HFF-Myc (cell line): Measurements from ENCODE around the gene TOP2A.

Experiments
- DNase-seq: peaks from one replicate; pipeline ENCODE4 v3.0.0-alpha.2; 2011; ENCODE audit warnings: low read depth; ENCODE audit errors: extremely low read depth
- H3K4me3 ChIP-seq: replicated peaks from 2 replicates; pipeline ENCODE4 v1.5.1; 2011; ENCODE audit warnings: low read depth, mild to moderate bottlenecking, control low read depth, low read length
- CTCF ChIP-seq: IDR thresholded peaks from 2 replicates; pipeline ENCODE4 v1.5.1; 2012; ENCODE audit warnings: mild to moderate bottlenecking, low read depth, low read length, control low read depth; ENCODE audit errors: missing control alignments

Gene TOP2A

GRCh38 chr17:40457369-40457768 is 39.7 kb upstream of the TOP2A start:
- H3K4me3 ChIP-seq: no peak overlapping the region
- no peak for DNase-seq
- no peak for TF ChIP-seq CTCF

- DNase-seq: no peak
These were observed 38.8 kb upstream of the TOP2A start for GRCh38 chr17:40456396-40456951.

GRCh38 chr17:40454613-40454995 is 36.9 kb upstream of the TOP2A start:
- TF ChIP-seq CTCF: no peak
- H3K4me3 ChIP-seq: no peak overlapping the region
- DNase-seq: no peak

More at GRCh38 chr17:40456396-40456951, 38.8 kb upstream of the TOP2A start:
- TF ChIP-seq CTCF: no peak
- no peak overlapping the region for H3K4me3 ChIP-seq

GRCh38 chr17:40453881-40454612 is 36.4 kb upstream of the TOP2A start:
- no peak overlapping the region for H3K4me3 ChIP-seq
- peak; percentile 81 for DNase-seq
- TF ChIP-seq CTCF: no peak

GRCh38 chr17:40452921-40453378 is 35.3 kb upstream of the TOP2A start:
- H3K4me3 ChIP-seq: no peak overlapping the region
- DNase-seq: no peak
- no peak for TF ChIP-seq CTCF

- no peak for TF ChIP-seq CTCF
- H3K4me3 ChIP-seq: no peak overlapping the region
- DNase-seq: no peak
These were observed 34.6 kb upstream of the TOP2A start for GRCh38 chr17:40452216-40452787.
